Hindlimb muscle (tissue), 1 donor: Measurements from ENCODE around the gene RBM15. TPM values are rescaled to one million over a fixed set of nuclear protein-coding genes. Genes with fewer than 3 reads are reported as not detected.

Source experiments
- polyA plus RNA-seq: library from polyadenylated mRNA; unstranded; fragments of 120-200 nt; gene quantifications from one replicate; pipeline ENCODE4 v1.2.1, GENCODE V29; 2013; ENCODE audit not compliant: insufficient read length

RBM15 gene
- polyA plus RNA-seq, 1 donor: 9.1 TPM

Other genes starting within 250 kb of the RBM15 start
- not detected for gene UBL4B, start 226.9 kb upstream of the RBM15 start, polyA plus RNA-seq
- 0.83 TPM for gene SLC6A17, start 188.9 kb upstream of the RBM15 start, polyA plus RNA-seq
- 9.2 TPM for gene KCNC4, start 129.1 kb upstream of the RBM15 start, polyA plus RNA-seq
- gene SLC16A4, start 51.6 kb downstream of the RBM15 start, polyA plus RNA-seq: 11.6 TPM
- gene LAMTOR5, start 68.3 kb downstream of the RBM15 start, polyA plus RNA-seq: 90.9 TPM
- gene PROK1, start 111.8 kb downstream of the RBM15 start, polyA plus RNA-seq: not detected
- 0.75 TPM for gene KCNA10, start 179.8 kb downstream of the RBM15 start, polyA plus RNA-seq